ENCODE measurements around the gene CUBN. TPM values are rescaled to one million over a fixed set of nuclear protein-coding genes. Genes with fewer than 3 reads are reported as not detected.

CUBN gene
- total RNA-seq, 1 experiment from 2014 or later: 0.46 TPM

- no peak for ATAC-seq
- peak; percentile 84 for TF ChIP-seq ZNF317 (CRISPR knock-in tag; IDR thresholded peaks at IDR 0.05; ENCODE audit: borderline replicate concordance, low read depth)
- TF ChIP-seq, protein P1, sequence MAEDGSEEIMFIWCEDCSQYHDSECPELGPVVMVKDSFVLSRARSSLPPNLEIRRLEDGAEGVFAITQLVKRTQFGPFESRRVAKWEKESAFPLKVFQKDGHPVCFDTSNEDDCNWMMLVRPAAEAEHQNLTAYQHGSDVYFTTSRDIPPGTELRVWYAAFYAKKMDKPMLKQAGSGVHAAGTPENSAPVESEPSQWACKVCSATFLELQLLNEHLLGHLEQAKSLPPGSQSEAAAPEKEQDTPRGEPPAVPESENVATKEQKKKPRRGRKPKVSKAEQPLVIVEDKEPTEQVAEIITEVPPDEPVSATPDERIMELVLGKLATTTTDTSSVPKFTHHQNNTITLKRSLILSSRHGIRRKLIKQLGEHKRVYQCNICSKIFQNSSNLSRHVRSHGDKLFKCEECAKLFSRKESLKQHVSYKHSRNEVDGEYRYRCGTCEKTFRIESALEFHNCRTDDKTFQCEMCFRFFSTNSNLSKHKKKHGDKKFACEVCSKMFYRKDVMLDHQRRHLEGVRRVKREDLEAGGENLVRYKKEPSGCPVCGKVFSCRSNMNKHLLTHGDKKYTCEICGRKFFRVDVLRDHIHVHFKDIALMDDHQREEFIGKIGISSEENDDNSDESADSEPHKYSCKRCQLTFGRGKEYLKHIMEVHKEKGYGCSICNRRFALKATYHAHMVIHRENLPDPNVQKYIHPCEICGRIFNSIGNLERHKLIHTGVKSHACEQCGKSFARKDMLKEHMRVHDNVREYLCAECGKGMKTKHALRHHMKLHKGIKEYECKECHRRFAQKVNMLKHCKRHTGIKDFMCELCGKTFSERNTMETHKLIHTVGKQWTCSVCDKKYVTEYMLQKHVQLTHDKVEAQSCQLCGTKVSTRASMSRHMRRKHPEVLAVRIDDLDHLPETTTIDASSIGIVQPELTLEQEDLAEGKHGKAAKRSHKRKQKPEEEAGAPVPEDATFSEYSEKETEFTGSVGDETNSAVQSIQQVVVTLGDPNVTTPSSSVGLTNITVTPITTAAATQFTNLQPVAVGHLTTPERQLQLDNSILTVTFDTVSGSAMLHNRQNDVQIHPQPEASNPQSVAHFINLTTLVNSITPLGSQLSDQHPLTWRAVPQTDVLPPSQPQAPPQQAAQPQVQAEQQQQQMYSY (CRISPR knock-in tag; IDR thresholded peaks at IDR 0.05): no peak
- H3K27me3 Mint-ChIP-seq (ENCODE audit: low read depth): no peaks in the 10 kb centered on the region
- no peak for DNase-seq (ENCODE audit: low spot score)
- H3K36me3 Mint-ChIP-seq: peaks cover 10% of the 10 kb centered on the region
- H3K4me1 Mint-ChIP-seq: no peaks in the 10 kb centered on the region
- POLR2A ChIA-PET: no interaction called here
- H3K4me3 Mint-ChIP-seq: no peak overlapping the region
- peaks cover 33% of the 10 kb centered on the region for H3K9me3 Mint-ChIP-seq
- no peak overlapping the region for H3K27ac Mint-ChIP-seq
- CTCF ChIA-PET: no interaction called here
Measured at GRCh38 chr10:17051851-17052250, 77.8 kb downstream of the CUBN start.

GRCh38 chr10:17049195-17049594 lies 80.4 kb downstream of the CUBN start:
- H3K4me1 Mint-ChIP-seq: no peaks in the 10 kb centered on the region
- H3K4me3 Mint-ChIP-seq: no peak overlapping the region
- ATAC-seq: no peak
- no peak for DNase-seq (ENCODE audit: low spot score)
- no peaks in the 10 kb centered on the region for H3K27me3 Mint-ChIP-seq (ENCODE audit: low read depth)
- H3K36me3 Mint-ChIP-seq: peaks cover 10% of the 10 kb centered on the region
- CTCF ChIA-PET: no interaction called here
- POLR2A ChIA-PET: no interaction called here
- H3K27ac Mint-ChIP-seq: no peak overlapping the region
- TF ChIP-seq FOXJ3 (CRISPR knock-in tag; IDR thresholded peaks at IDR 0.05; ENCODE audit: borderline replicate concordance) (no peak), NFATC4 (CRISPR knock-in tag; IDR thresholded peaks at IDR 0.05) (no peak), ELF4 (CRISPR knock-in tag; IDR thresholded peaks at IDR 0.05; ENCODE audit: low read depth) (no peak)
- TF ChIP-seq, protein P2, sequence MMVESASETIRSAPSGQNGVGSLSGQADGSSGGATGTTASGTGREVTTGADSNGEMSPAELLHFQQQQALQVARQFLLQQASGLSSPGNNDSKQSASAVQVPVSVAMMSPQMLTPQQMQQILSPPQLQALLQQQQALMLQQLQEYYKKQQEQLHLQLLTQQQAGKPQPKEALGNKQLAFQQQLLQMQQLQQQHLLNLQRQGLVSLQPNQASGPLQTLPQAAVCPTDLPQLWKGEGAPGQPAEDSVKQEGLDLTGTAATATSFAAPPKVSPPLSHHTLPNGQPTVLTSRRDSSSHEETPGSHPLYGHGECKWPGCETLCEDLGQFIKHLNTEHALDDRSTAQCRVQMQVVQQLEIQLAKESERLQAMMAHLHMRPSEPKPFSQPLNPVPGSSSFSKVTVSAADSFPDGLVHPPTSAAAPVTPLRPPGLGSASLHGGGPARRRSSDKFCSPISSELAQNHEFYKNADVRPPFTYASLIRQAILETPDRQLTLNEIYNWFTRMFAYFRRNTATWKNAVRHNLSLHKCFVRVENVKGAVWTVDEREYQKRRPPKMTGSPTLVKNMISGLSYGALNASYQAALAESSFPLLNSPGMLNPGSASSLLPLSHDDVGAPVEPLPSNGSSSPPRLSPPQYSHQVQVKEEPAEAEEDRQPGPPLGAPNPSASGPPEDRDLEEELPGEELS (CRISPR knock-in tag; IDR thresholded peaks at IDR 0.05): no peak
- peaks cover 33% of the 10 kb centered on the region for H3K9me3 Mint-ChIP-seq

GRCh38 chr10:17047908-17048307 lies 81.7 kb downstream of the CUBN start:
- DNase-seq (ENCODE audit: low spot score) (no peak), ATAC-seq (no peak)
- H3K9me3 Mint-ChIP-seq: peaks cover 25% of the 10 kb centered on the region
- H3K27me3 Mint-ChIP-seq (ENCODE audit: low read depth): no peaks in the 10 kb centered on the region
- no peak overlapping the region for H3K4me3 Mint-ChIP-seq
- ChIA-PET CTCF (no interaction called here), POLR2A (no interaction called here)
- peaks cover 10% of the 10 kb centered on the region for H3K36me3 Mint-ChIP-seq
- no peak overlapping the region for H3K27ac Mint-ChIP-seq
- H3K4me1 Mint-ChIP-seq: no peaks in the 10 kb centered on the region
- TF ChIP-seq PREB (CRISPR knock-in tag; IDR thresholded peaks at IDR 0.05; ENCODE audit: borderline replicate concordance): no peak
- TF ChIP-seq, protein P3, sequence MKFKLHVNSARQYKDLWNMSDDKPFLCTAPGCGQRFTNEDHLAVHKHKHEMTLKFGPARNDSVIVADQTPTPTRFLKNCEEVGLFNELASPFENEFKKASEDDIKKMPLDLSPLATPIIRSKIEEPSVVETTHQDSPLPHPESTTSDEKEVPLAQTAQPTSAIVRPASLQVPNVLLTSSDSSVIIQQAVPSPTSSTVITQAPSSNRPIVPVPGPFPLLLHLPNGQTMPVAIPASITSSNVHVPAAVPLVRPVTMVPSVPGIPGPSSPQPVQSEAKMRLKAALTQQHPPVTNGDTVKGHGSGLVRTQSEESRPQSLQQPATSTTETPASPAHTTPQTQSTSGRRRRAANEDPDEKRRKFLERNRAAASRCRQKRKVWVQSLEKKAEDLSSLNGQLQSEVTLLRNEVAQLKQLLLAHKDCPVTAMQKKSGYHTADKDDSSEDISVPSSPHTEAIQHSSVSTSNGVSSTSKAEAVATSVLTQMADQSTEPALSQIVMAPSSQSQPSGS (CRISPR knock-in tag; IDR thresholded peaks at IDR 0.05; ENCODE audit: borderline replicate concordance, low read depth): no peak
- no peak for TF ChIP-seq NFATC4 (CRISPR knock-in tag; IDR thresholded peaks at IDR 0.05)
- no peak for TF ChIP-seq ZNF263 (CRISPR knock-in tag; IDR thresholded peaks at IDR 0.05; ENCODE audit: low read depth)
- no peak for TF ChIP-seq FOXJ3 (CRISPR knock-in tag; IDR thresholded peaks at IDR 0.05; ENCODE audit: borderline replicate concordance)
- TF ChIP-seq, protein P4, sequence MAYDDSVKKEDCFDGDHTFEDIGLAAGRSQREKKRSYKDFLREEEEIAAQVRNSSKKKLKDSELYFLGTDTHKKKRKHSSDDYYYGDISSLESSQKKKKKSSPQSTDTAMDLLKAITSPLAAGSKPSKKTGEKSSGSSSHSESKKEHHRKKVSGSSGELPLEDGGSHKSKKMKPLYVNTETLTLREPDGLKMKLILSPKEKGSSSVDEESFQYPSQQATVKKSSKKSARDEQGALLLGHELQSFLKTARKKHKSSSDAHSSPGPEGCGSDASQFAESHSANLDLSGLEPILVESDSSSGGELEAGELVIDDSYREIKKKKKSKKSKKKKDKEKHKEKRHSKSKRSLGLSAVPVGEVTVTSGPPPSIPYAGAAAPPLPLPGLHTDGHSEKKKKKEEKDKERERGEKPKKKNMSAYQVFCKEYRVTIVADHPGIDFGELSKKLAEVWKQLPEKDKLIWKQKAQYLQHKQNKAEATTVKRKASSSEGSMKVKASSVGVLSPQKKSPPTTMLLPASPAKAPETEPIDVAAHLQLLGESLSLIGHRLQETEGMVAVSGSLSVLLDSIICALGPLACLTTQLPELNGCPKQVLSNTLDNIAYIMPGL (CRISPR knock-in tag; IDR thresholded peaks at IDR 0.05): no peak
- no peak for TF ChIP-seq CBFB (CRISPR knock-in tag; IDR thresholded peaks at IDR 0.05; ENCODE audit: low read depth)
- TF ChIP-seq ZBTB43 (CRISPR knock-in tag; IDR thresholded peaks at IDR 0.05): no peak
- no peak for TF ChIP-seq GABPB1 (CRISPR knock-in tag; IDR thresholded peaks at IDR 0.05)
- TF ChIP-seq CREM (CRISPR knock-in tag; IDR thresholded peaks at IDR 0.05): no peak
- TF ChIP-seq, protein P5, sequence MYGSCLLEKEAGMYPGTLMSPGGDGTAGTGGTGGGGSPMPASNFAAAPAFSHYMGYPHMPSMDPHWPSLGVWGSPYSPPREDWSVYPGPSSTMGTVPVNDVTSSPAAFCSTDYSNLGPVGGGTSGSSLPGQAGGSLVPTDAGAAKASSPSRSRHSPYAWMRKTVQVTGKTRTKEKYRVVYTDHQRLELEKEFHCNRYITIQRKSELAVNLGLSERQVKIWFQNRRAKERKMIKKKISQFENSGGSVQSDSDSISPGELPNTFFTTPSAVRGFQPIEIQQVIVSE (CRISPR knock-in tag; IDR thresholded peaks at IDR 0.05; ENCODE audit: borderline replicate concordance): no peak
- TF ChIP-seq FOXK1 (CRISPR knock-in tag; IDR thresholded peaks at IDR 0.05): no peak
- no peak for TF ChIP-seq MXD4 (CRISPR knock-in tag; IDR thresholded peaks at IDR 0.05; ENCODE audit: borderline replicate concordance)
- no peak for TF ChIP-seq PRRX2 (CRISPR knock-in tag; IDR thresholded peaks at IDR 0.05)

All from WTC11 (cell line).